ENCODE results near the gene ME1.
"Not testable (repeated sequence)": the region's sequence is repeated elsewhere in the genome, so short reads cannot be mapped to it uniquely, and the experiment has no call there.

The ME1 gene

DNA sequence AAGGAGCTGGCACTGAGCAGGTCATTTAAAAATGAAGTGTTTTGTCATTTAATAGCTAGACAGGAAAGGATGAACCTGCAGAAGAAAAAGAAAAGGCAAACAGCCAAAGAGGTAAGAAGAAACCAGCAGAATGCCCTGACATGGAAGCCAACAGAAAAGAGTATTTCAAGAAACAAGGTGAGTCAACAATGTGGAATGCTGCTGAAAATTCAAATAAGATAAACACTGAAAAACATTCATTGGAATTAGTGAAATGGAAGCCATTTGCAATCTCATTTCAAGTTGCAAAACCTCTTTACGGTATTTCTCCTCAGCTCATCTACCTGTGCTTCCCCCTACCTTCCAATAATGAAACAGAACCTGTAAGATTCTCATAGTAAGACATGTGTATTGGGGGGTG, 178.1 kb downstream of the ME1 start:
- no peak for DNase-seq

- no peak for DNase-seq
Observed at GRCh38 chr6:83250235-83250634, 180.6 kb downstream of the ME1 start.

DNA sequence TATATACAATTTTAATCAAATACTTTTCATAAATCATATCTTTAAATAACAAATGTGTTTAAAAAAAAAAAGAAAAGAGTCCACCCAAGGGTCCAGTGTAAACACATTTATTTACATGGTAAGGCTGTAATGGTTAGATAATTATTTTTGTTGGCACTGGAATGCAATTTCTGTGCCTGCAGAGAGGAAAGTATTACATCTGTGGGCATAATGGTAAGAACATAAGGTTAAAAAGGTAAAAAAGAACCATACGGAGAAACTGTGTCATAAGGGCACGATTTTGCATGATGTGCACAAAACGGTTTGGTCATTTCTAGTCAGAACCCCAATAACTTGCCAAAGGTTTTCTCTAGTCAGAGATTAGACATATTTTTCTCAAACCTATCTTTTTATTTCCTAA, 183.4 kb downstream of the ME1 start:
- no peak for DNase-seq

GRCh38 chr6:83231146-83231545, 199.7 kb downstream of the ME1 start:
- no peak for DNase-seq

GRCh38 chr6:83226517-83226916, 204.3 kb downstream of the ME1 start:
- DNase-seq = no peak

DNA sequence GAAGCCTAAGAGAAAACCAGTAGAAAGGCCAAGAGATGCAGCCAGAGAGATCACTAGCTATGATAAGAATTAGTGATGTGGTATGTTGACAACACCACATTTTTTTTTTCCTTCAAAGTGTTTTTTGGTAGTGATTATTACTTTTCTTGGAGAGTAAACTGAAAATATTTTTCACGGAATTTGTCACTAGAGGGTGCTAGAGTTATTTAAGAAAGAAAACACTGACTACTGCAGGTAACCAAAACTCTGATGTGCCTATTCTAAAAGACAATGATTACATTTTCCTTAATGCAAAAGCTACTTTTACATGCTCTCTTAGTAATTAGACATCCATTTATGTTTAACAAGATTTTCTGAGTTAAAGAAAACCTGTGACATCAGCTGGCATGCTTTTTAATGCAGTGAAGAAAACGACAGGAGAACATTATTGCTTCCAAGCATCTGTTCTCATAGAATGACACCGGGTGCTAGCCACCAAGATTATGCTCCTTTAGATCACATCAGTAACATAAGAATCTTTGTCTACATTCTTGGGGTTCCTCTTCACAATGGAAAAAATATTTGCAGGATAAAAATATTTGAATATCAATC, 208.9 kb downstream of the ME1 start:
- DNase-seq = no peak

DNA sequence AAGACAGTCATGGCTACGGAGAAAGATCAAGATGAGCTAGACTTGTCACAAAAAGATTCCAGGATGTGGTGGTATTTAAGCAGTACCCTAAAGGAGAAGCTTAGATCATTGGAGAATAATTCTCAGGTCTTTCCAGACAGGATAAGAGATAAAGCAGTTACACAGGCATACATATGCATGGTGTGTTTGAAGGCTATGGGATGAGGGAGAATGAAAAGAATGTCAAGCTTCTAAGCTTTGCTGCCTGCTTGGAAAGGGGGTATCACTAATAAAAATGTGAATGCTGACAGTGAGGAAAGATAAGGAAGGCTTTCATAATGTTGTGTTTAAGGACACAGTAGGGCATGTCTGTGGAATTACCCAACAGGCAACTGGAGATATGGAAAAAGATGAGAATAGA, 209.6 kb downstream of the ME1 start:
- no peak for DNase-seq

DNA sequence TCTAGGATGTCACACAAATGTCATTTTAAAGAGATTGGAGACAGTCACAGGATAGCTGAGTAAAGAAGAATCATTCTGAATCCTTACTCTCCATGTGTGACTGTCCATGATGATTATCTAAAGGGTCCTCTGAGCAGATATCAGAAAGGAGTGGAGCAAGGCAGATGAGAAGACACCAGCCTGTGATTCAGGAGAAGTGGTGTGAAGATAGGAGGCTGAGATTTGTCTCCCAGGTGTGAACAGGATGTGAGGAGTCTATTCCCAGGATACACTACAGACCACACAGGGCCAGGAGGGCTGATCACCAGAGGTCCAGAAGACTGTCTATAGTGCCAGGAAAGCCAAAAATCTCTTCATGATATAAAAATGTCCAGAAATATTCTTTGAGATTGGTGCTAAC, 210.7 kb downstream of the ME1 start:
- no peak for DNase-seq

GRCh38 chr6:83218646-83219045, 212.2 kb downstream of the ME1 start:
- DNase-seq = no peak

DNA sequence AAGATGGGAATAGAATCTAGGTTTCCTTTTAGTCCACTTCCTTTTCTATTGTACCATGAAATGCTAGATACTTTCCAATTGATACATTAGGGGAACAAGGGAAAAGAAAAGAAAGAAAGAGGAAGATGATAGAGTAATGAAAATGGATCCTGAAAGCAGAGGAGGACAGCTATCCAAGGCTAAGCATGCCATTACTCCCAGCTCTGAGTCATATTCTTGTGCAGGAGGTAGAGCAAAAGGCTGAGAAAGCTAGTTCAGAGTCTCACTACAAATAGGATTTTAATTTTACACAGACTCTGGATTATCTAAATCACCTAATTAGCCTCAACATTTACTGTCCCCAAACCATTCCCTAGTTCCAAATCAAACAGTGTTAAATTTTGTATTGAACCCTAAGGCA, 214.0 kb downstream of the ME1 start:
- no peak for DNase-seq

DNA sequence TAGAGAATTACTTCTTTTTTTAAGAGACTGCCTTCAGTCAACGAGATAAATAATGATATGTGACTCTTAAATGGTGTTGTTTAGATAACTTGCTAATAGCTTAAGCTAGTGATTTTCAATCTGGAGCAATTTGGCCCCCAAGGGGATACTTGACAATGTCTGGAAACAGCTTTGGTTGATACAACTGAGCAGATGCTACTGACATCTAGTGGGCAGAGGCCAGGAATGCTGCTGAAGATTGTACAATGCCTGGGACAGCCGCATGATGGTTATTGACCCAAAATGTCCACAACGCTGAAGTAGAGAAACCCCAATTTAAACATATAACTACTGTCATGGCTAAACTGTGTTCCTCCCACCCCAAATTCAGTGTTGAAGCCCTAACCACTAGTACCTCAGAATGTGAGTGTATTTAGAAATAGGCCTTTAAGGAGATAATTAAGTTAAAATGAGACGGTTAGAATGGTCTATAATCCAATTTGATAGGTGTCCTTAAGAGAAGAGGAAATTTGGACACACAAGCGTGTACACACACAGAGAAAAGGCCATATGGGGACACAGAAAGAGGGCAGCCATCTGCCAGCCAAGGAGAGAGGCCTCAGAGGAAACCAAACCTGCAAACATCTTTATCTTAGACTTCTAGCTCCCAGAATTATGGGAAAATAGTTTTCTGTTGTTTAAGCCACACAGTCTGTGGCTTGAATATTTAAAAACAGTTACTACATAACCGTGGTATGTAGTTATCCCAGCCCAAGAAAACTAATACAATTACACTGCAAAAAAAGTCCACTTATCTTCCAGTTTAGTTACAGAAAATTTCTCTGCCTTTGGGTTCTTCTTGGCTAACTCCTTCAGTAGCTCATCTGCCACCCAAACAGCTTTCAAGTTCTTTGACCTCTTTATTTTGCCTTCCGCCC, 215.5 kb downstream of the ME1 start:
- peak; percentile 51 for DNase-seq

- DNase-seq = no peak
Observed at GRCh38 chr6:83202031-83202430, 228.8 kb downstream of the ME1 start.

GRCh38 chr6:83199863-83200225, 231.0 kb downstream of the ME1 start:
- no peak for DNase-seq

GRCh38 chr6:83199173-83199862, 231.5 kb downstream of the ME1 start:
- no peak for DNase-seq

DNA sequence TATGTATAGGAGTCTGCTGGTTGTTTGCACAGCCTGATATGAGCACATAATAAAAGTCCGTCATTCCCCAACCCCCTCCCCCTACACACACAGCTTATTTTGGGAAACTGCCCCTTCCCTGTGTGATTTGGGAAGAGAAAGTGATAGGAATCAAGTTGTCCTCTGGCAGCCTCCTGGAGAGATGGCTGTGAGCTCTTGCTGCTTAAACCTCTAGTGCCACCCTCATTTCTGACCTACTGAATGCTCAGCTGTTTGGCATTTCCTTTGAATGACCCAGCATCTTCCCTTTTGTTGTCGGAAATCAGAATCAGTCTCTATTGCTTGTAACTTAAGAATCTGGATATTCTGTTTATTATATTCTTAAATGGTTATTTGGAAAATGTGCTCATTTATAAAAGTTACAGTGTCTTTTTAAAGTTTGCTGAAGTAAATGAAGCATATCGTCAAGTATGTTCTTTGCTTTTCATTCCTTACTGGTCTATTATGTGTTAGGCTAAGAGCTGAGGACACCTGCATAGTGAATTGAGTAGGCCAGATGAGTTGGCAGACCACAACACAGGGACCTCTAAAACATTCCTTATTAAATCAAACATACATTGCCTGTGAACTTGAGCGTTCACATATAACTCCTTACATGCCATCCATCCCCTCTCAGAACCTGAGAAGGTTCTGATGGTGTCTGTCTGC, 232.2 kb downstream of the ME1 start:
- no peak for DNase-seq

- DNase-seq = peak; percentile 27 to 33
Observed at GRCh38 chr6:83193747-83194566, 236.9 kb downstream of the ME1 start.

GRCh38 chr6:83192871-83193746, 237.7 kb downstream of the ME1 start, which contains the start of the genes PGM3 and RWDD2A:
Gene PGM3, minus strand, starts transcription at chr6:83193265. Its CDS starts 2,253 bp downstream, at chr6:83191012.
Gene RWDD2A, plus strand, starts transcription at chr6:83193357. Its CDS starts 1,095 bp downstream, at chr6:83194452.
- peak; percentile 89 to 90 for DNase-seq

- no peak for DNase-seq
Observed at GRCh38 chr6:83192456-83192855, 238.4 kb downstream of the ME1 start.

DNA sequence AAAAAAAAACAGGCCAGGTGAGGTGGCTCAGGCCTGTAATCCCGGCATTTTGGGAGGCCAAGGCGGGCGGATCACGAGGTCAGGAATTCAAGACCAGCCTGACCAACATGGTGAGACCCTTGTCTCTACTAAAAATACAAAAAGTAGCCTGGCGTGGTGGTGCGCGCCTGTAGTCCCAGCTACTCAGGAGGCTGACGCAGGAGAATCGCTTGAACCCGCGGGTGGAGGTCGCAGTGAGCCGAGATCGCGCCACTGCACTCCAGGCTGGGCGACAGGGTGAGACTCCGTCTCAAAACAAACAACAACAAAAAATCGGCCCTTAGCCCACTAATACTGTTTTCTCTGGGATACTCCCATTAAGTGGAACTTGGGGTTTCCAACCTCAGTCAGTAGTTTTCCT, 238.9 kb downstream of the ME1 start:
- not testable (repeated sequence) for DNase-seq

GRCh38 chr6:83190626-83191025, 240.2 kb downstream of the ME1 start:
- no peak for DNase-seq

DNA sequence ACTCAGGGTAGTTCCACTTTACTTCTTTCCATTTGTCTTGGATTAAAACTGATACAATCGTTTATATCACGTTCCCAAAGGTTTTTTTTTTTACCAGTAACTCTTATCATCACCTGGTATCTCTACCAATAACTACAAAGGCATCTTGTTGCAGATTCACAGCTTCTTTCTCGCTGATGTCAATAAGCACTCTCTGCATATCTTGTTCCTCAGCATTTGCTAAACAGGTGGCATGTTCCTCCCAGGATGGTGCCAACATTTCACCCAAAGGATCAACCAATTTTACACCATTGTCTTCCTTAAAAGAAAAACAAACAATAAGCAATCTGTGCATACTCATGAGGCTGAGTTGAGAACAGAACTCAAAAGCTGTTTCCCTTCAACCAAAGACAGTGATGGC, 242.3 kb downstream of the ME1 start:
- no peak for DNase-seq

Data from stimulated activated CD4-positive, alpha-beta T cell treated with anti-CD3 and anti-CD28 coated beads, Interleukin-2, amount 100 ng/mL, for 24 hours (primary cell).